NCI-H510A treated with DMSO at 0.1 percent for 48 hours (cell line): ENCODE data around the gene RUSC2.
"Not testable (repeated sequence)": the region's sequence is repeated elsewhere in the genome, so short reads cannot be mapped to it uniquely, and the experiment has no call there.

ENCODE experiments used
- DNase-seq: peaks from one replicate; lab custom pipeline; 2025; lab: John Stamatoyannopoulos, UW

The RUSC2 gene

GRCh38 chr9:35489313-35490154 is at the start of gene RUSC2:
Gene RUSC2, plus strand, starts transcription at chr9:35490111. Its CDS starts 56,411 bp downstream, at chr9:35546522.
- peak; percentile 80 for DNase-seq

GRCh38 chr9:35446012-35446411 is 43.9 kb upstream of the RUSC2 start:
- no peak for DNase-seq

GRCh38 chr9:35448496-35448895 is 41.4 kb upstream of the RUSC2 start:
- no peak for DNase-seq

GRCh38 chr9:35452481-35452880 is 37.4 kb upstream of the RUSC2 start:
- DNase-seq, result no peak

GRCh38 chr9:35453786-35454185 is 36.1 kb upstream of the RUSC2 start:
- DNase-seq, result no peak

- DNase-seq, result no peak
Measured at GRCh38 chr9:35464141-35465025, 25.5 kb upstream of the RUSC2 start.

GRCh38 chr9:35470340-35470739 is 19.6 kb upstream of the RUSC2 start:
- no peak for DNase-seq

- no peak for DNase-seq
Measured at GRCh38 chr9:35470894-35471293, 19.0 kb upstream of the RUSC2 start.

GRCh38 chr9:35476596-35476995 is 13.3 kb upstream of the RUSC2 start:
- DNase-seq, result no peak

- DNase-seq, result peak; percentile 33
Measured at GRCh38 chr9:35477211-35477855, 12.6 kb upstream of the RUSC2 start.

- DNase-seq, result no peak
Measured at GRCh38 chr9:35478871-35479270, 11.0 kb upstream of the RUSC2 start.

GRCh38 chr9:35481347-35481975 is 8.4 kb upstream of the RUSC2 start:
- DNase-seq, result peak; percentile 0

GRCh38 chr9:35482071-35482470 is 7.8 kb upstream of the RUSC2 start:
- no peak for DNase-seq

- DNase-seq, result no peak
Measured at GRCh38 chr9:35484406-35484805, 5.5 kb upstream of the RUSC2 start.

GRCh38 chr9:35487081-35487480 is 2.8 kb upstream of the RUSC2 start:
- DNase-seq, result no peak

GRCh38 chr9:35488021-35488420 is 1.9 kb upstream of the RUSC2 start:
- no peak for DNase-seq

- DNase-seq, result no peak
Measured at GRCh38 chr9:35488566-35489312, 1.2 kb upstream of the RUSC2 start.

GRCh38 chr9:35490155-35490909 is 421 bp downstream of the RUSC2 start:
- peak; percentile 12 for DNase-seq

GRCh38 chr9:35490910-35491465 is 1.1 kb downstream of the RUSC2 start:
- no peak for DNase-seq

- not testable (repeated sequence) for DNase-seq
Measured at GRCh38 chr9:35493119-35493518, 3.2 kb downstream of the RUSC2 start.
